Smooth muscle cell (in vitro differentiated cells): ENCODE results near the gene CELSR1. TPM values are rescaled to one million over a fixed set of nuclear protein-coding genes. Genes with fewer than 3 reads are reported as not detected.

Experiments
- DNase-seq: peaks from one replicate; lab custom pipeline; 2025; ENCODE audit not compliant: unreplicated experiment; lab: John Stamatoyannopoulos, UW
- H2AFZ ChIP-seq: fragments of 200-600 bp; sonication (generic); 2 replicates; pipeline ENCODE4 v1.6.0; 2016; ENCODE audit warnings: antibody characterized with exemption, low read depth, mild to moderate bottlenecking
- H3F3A ChIP-seq: fragments of 200-600 bp; sonication (generic); 2 replicates; pipeline ENCODE4 v1.6.0; 2017; ENCODE audit warnings: antibody characterized with exemption, low read depth
- H3K27ac ChIP-seq: fragments of 200-600 bp; sonication (generic); 2 replicates; pipeline ENCODE4 v1.5.1; 2016; ENCODE audit warnings: low read depth, mild to moderate bottlenecking
- H3K27me3 ChIP-seq: fragments of 200-600 bp; sonication (generic); 2 replicates; pipeline ENCODE4 v1.6.1; 2016; ENCODE audit warnings: low read depth, mild to moderate bottlenecking
- H3K36me3 ChIP-seq: fragments of 200-600 bp; sonication (generic); 2 replicates; pipeline ENCODE4 v1.5.1; 2016; ENCODE audit warnings: low read depth
- H3K4me1 ChIP-seq: fragments of 200-600 bp; sonication (generic); 2 replicates; pipeline ENCODE4 v1.5.1; 2016; ENCODE audit warnings: low read depth
- H3K4me2 ChIP-seq: fragments of 200-600 bp; sonication (generic); 2 replicates; pipeline ENCODE4 v1.6.0; 2016; ENCODE audit warnings: mild to moderate bottlenecking
- H3K4me3 ChIP-seq: fragments of 200-600 bp; sonication (generic); 2 replicates; pipeline ENCODE4 v1.5.1; 2016; ENCODE audit warnings: mild to moderate bottlenecking
- H3K79me2 ChIP-seq: fragments of 200-600 bp; sonication (generic); 2 replicates; pipeline ENCODE4 v1.6.0; 2016; ENCODE audit warnings: low read depth, mild to moderate bottlenecking
- H3K9ac ChIP-seq: fragments of 200-600 bp; sonication (generic); 2 replicates; pipeline ENCODE4 v1.6.0; 2016; ENCODE audit warnings: low read depth
- H3K9me3 ChIP-seq: fragments of 200-600 bp; sonication (generic); replicated peaks from 2 replicates; pipeline ENCODE4 v1.5.1; 2016; ENCODE audit warnings: low read depth
- H4K20me1 ChIP-seq: fragments of 200-600 bp; sonication (generic); 2 replicates; pipeline ENCODE4 v1.6.0; 2016; ENCODE audit warnings: low read depth
- CTCF ChIP-seq: fragments of 200-600 bp; sonication (generic); IDR thresholded peaks from 2 replicates; pipeline ENCODE4 v1.5.1; 2017; ENCODE audit warnings: borderline replicate concordance, mild to moderate bottlenecking, antibody characterized with exemption; ENCODE audit not compliant: insufficient read depth, poor library complexity, severe bottlenecking
- WGBS: methylation state at CpG from one replicate; pipeline ENCODE4 v1.1.7; 2016; ENCODE audit warnings: low lambda C conversion rate; 5-methylcytosine and 5-hydroxymethylcytosine counted together
- polyA plus RNA-seq: library from polyadenylated mRNA; unstranded; fragments of >200 nt; fragmentation: Nextera tagmentation; extraction: Ambion mirVana; gene quantifications from 2 replicates; pipeline ENCODE4 v1.2.1, GENCODE V29; 2016
- total RNA-seq: library from RNA; depleted of rRNA; stranded (reverse); fragments of >200 nt; gene quantifications from 2 replicates; pipeline ENCODE4 v1.2.3, GENCODE V29; 2014

Gene CELSR1
- total and polyA plus RNA-seq, 2 experiments from 2014 or later = 3.6 to 15.2 TPM

- Histone ChIP-seq H3K4me2 (no peak overlapping the region), H3K36me3 (no peaks in the 10 kb centered on the region), H3K4me3 (no peak overlapping the region), H2AFZ (no peak overlapping the region), H3K4me1 (peaks cover 8% of the 10 kb centered on the region), H4K20me1 (no peaks in the 10 kb centered on the region), H3K9ac (no peak overlapping the region), H3K27ac (no peak overlapping the region), H3K79me2 (no peaks in the 10 kb centered on the region), H3K9me3 (peaks cover 6% of the 10 kb centered on the region), H3F3A (no peaks in the 10 kb centered on the region), H3K27me3 (no peaks in the 10 kb centered on the region)
- no peak for TF ChIP-seq CTCF
- WGBS = 96% methylated on average over 18 of the region's 18 CpGs
- DNase-seq = no peak
Measured at GRCh38 chr22:46372686-46373085, 164.7 kb downstream of the CELSR1 start.

GRCh38 chr22:46371623-46372226, 165.7 kb downstream of the CELSR1 start:
- H3K4me1 ChIP-seq = no peaks in the 10 kb centered on the region
- H3F3A ChIP-seq = no peaks in the 10 kb centered on the region
- no peak overlapping the region for H3K4me3 ChIP-seq
- no peak overlapping the region for H3K4me2 ChIP-seq
- H3K36me3 ChIP-seq = no peaks in the 10 kb centered on the region
- no peaks in the 10 kb centered on the region for H3K27me3 ChIP-seq
- no peak overlapping the region for H2AFZ ChIP-seq
- H3K27ac ChIP-seq = no peak overlapping the region
- no peak overlapping the region for H3K9ac ChIP-seq
- no peaks in the 10 kb centered on the region for H4K20me1 ChIP-seq
- H3K79me2 ChIP-seq = no peaks in the 10 kb centered on the region
- DNase-seq = no peak
- H3K9me3 ChIP-seq = peaks cover 6% of the 10 kb centered on the region
- TF ChIP-seq CTCF = no peak
- WGBS = 100% methylated on average over 1 of the region's 2 CpGs

- TF ChIP-seq CTCF = no peak
- no peak overlapping the region for H3K4me2 ChIP-seq
- WGBS = 89% methylated on average over 15 of the region's 15 CpGs
Measured at GRCh38 chr22:46370584-46371291, 166.7 kb downstream of the CELSR1 start.

More at GRCh38 chr22:46370584-46371291, 166.7 kb downstream of the CELSR1 start:
- Histone ChIP-seq H3K27me3 (no peaks in the 10 kb centered on the region), H3K36me3 (no peaks in the 10 kb centered on the region), H4K20me1 (no peaks in the 10 kb centered on the region), H3K9me3 (peaks cover 2% of the 10 kb centered on the region), H3K27ac (no peak overlapping the region), H3K4me1 (no peaks in the 10 kb centered on the region), H3K9ac (no peak overlapping the region), H3F3A (no peaks in the 10 kb centered on the region), H3K79me2 (no peaks in the 10 kb centered on the region), H3K4me3 (no peak overlapping the region), H2AFZ (no peak overlapping the region)
- DNase-seq = no peak
